CD8-positive, alpha-beta memory T cell (primary cell): ENCODE data around the gene HSDL1. TPM values are rescaled to one million over a fixed set of nuclear protein-coding genes. Genes with fewer than 3 reads are reported as not detected.

Experiments used
- CTCF ChIA-PET: fragments of 350-600 bp; sonication (Branson Sonifier 250); formaldehyde crosslinking; loops from one replicate; lab custom pipeline; 2021; ENCODE audit warnings: antibody characterized with exemption; lab: Charles Lee
- POLR2A ChIA-PET: fragments of 350-600 bp; sonication (Branson Sonifier 250); formaldehyde crosslinking; loops from one replicate; lab custom pipeline; 2021; ENCODE audit warnings: antibody characterized with exemption; lab: Charles Lee
- DNase-seq, 5 donors: peaks; one replicate each; pipeline versions ENCODE4 v3.0.0 to v3.0.0-alpha.2; 2020 to 2022; ENCODE audit warnings: mixed read lengths in 1 of 5
- H3K27ac ChIP-seq: one replicate; pipeline ENCODE4 v1.7.0; 2013; ENCODE audit warnings: low read depth, mild to moderate bottlenecking, low read length, moderate library complexity
- H3K27me3 ChIP-seq: 2 replicates; pipeline ENCODE4 v1.7.0; 2013; ENCODE audit warnings: low read length, mild to moderate bottlenecking; ENCODE audit not compliant: insufficient read depth, poor library complexity, severe bottlenecking
- H3K36me3 ChIP-seq: 2 replicates; pipeline ENCODE4 v1.7.0; 2013; ENCODE audit warnings: mild to moderate bottlenecking, low read length, moderate library complexity; ENCODE audit not compliant: insufficient read depth
- H3K4me1 ChIP-seq: 2 replicates; pipeline ENCODE4 v1.7.0; 2013; ENCODE audit warnings: mild to moderate bottlenecking, low read length, moderate library complexity; ENCODE audit not compliant: insufficient read depth
- H3K4me3 ChIP-seq: 2 replicates; pipeline ENCODE4 v1.7.0; 2013; ENCODE audit warnings: mild to moderate bottlenecking, low read length
- H3K9me3 ChIP-seq: 2 replicates; pipeline ENCODE4 v1.7.0; 2013; ENCODE audit warnings: mild to moderate bottlenecking, low read length
- H3K27ac Mint-ChIP-seq, 8 donors: one replicate each; pipeline ENCODE4 v1.8.0; 2020 to 2021; ENCODE audit warnings: mixed read lengths in 8 of 8, mild to moderate bottlenecking in 6 of 8, inconsistent platforms in 3 of 8, moderate library complexity in 3 of 8
- H3K27me3 Mint-ChIP-seq, 2 donors: one replicate each; pipeline ENCODE4 v1.8.0; 2020 to 2021; ENCODE audit warnings: mixed read lengths in 2 of 2, mild to moderate bottlenecking in 1 of 2, moderate library complexity in 1 of 2
- H3K36me3 Mint-ChIP-seq, 3 donors: one replicate each; pipeline ENCODE4 v1.8.0; 2020 to 2021; ENCODE audit warnings: mixed read lengths in 3 of 3, inconsistent platforms in 1 of 3, mild to moderate bottlenecking in 1 of 3
- H3K4me1 Mint-ChIP-seq, 3 donors: one replicate each; pipeline ENCODE4 v1.8.0; 2020 to 2021; ENCODE audit warnings: mixed read lengths in 3 of 3, inconsistent platforms in 1 of 3, mild to moderate bottlenecking in 1 of 3
- H3K4me3 Mint-ChIP-seq, 7 donors: one replicate each; pipeline ENCODE4 v1.8.0; 2020 to 2021; ENCODE audit warnings: mixed read lengths in 7 of 7, mild to moderate bottlenecking in 6 of 7, moderate library complexity in 4 of 7, inconsistent platforms in 2 of 7
- H3K9me3 Mint-ChIP-seq, 5 donors: one replicate each; pipeline ENCODE4 v1.8.0; 2020 to 2022; ENCODE audit warnings: mixed read lengths in 5 of 5, mild to moderate bottlenecking in 3 of 5, moderate library complexity in 2 of 5, inconsistent platforms in 1 of 5
- polyA plus RNA-seq: library from polyadenylated mRNA; unstranded; fragments of 300-500 nt; fragmentation: Illumina TruSeq; gene quantifications from one replicate; pipeline ENCODE4 v1.2.3, GENCODE V29; 2021
- total RNA-seq, 2 experiments: library from RNA; stranded (reverse); gene quantifications; one replicate each; pipeline ENCODE4 v1.2.3, GENCODE V29; 2021

HSDL1 gene
- total RNA-seq (10 to 100 TPM; 13.5 to 15.2 TPM), polyA plus RNA-seq (7.0 TPM)

DNA sequence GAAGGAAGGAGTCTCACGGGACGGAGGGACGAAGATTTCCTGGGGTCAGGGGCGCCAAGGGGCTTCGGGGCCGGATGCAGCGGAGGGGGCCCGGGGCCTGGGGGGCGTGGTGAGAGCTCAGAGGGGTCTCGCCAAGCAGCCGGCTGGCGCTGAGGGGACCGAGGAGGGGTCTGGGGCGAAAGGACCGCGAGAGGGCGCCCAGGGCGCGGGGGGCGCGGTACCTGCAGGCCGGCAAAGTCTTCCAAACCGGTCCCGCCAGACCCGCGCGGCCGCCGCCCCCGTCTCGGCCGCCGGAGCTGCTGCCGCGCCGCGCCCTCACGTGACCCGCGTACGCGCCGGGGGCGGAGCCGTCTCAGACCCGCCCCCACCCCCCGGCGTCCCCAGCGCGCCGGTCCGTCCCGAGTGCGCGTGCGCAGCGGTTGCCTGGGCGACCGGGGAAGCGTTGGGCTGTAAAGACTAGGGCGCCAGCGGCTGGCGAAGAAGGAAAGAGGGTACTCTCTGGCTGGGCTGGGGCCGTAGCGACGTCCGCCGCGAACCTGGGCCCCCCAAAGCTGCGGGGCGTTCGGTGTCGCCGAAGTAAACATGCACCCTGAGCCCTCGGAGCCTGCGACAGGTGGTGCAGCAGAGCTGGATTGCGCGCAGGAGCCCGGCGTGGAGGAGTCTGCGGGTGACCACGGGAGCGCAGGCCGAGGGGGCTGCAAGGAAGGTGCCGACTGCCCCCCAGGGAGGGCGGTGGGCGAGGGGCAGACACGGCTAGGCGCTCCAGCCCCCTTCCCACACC, at the start of gene HSDL1, which contains the start of gene DNAAF1:
TSS of gene HSDL1 (minus strand) at position 319 of the 781 bp plus-strand sequence. CDS start 13,856 bp downstream, outside the sequence.
TSS of gene DNAAF1 (plus strand) at position 450 of the 781 bp plus-strand sequence. CDS start at position 583, 133 bp downstream.
- Histone ChIP-seq H3K4me3 (peak within 1 kb of the TSS; percentile 77), H3K27ac (peak within 1 kb of the TSS; percentile 70), H3K36me3 (no peaks in the 10 kb centered on the region), H3K9me3 (no peaks in the 10 kb centered on the region), H3K27me3 (peaks cover 5% of the 10 kb centered on the region), H3K4me1 (peaks cover 15% of the 10 kb centered on the region)
- peak; percentile 91 to 95 (median 95) for DNase-seq
- H3K4me1 Mint-ChIP-seq: peaks cover 15 to 29% (median 21%) of the 10 kb centered on the region in 3 donors
- CTCF ChIA-PET: interaction anchor here (1.0 to 1.1 kb wide), 2 partner anchors 11 to 28 kb away, joined by 5 to 6 read pairs; partner anchors contain the start of gene MBTPS1
- peaks cover 0 to 13% of the 10 kb centered on the region in 2 donors for H3K27me3 Mint-ChIP-seq
- H3K4me3 Mint-ChIP-seq: peak within 1 kb of the TSS; percentile 90 to 98 (median 95)
- H3K9me3 Mint-ChIP-seq: no peaks in the 10 kb centered on the region
- POLR2A ChIA-PET: interaction anchor here (0.6 to 2.8 kb wide), 2 partner anchors 29 to 316 kb away, joined by 3 to 24 read pairs; partner anchors contain the start of gene MBTPS1
- peak within 1 kb of the TSS; percentile 84 to 97 (median 90) for H3K27ac Mint-ChIP-seq
- H3K36me3 Mint-ChIP-seq: peaks cover 0 to 5% (median 0%) of the 10 kb centered on the region in 3 donors

- POLR2A ChIA-PET: no interaction called here
- H3K4me1 ChIP-seq: peaks cover 13% of the 10 kb centered on the region
- Mint-ChIP-seq H3K36me3 (no peaks in the 10 kb centered on the region), H3K4me3 (peak overlapping the region in 4 of 7 donors; percentile 50 to 60 (median 54)), H3K27me3 (peaks cover 0 to 4% of the 10 kb centered on the region in 2 donors), H3K9me3 (no peaks in the 10 kb centered on the region), H3K4me1 (peaks cover 13 to 20% (median 16%) of the 10 kb centered on the region in 3 donors), H3K27ac (peak overlapping the region in 4 of 8 donors; percentile 34 to 72 (median 46))
- no peak for DNase-seq
- H3K9me3 ChIP-seq: no peaks in the 10 kb centered on the region
- no peak overlapping the region for H3K27ac ChIP-seq
- H3K27me3 ChIP-seq: no peaks in the 10 kb centered on the region
- no peaks in the 10 kb centered on the region for H3K36me3 ChIP-seq
- H3K4me3 ChIP-seq: no peak overlapping the region
- CTCF ChIA-PET: no interaction called here
These were observed 49.0 kb upstream of the HSDL1 start for GRCh38 chr16:84194018-84194417.

GRCh38 chr16:84193480-84193879, 48.5 kb upstream of the HSDL1 start:
- ChIA-PET CTCF (no interaction called here), POLR2A (no interaction called here)
- Mint-ChIP-seq H3K36me3 (no peaks in the 10 kb centered on the region), H3K27me3 (peaks cover 0 to 4% of the 10 kb centered on the region in 2 donors), H3K4me3 (peak overlapping the region in 3 of 7 donors; percentile 50 to 60 (median 55)), H3K4me1 (peaks cover 13 to 20% (median 16%) of the 10 kb centered on the region in 3 donors), H3K9me3 (no peaks in the 10 kb centered on the region), H3K27ac (peak overlapping the region in 2 of 8 donors; percentile 12 to 34)
- peak in 1 of 5 donors; percentile 29 for DNase-seq
- H3K36me3 ChIP-seq: no peaks in the 10 kb centered on the region
- H3K9me3 ChIP-seq: no peaks in the 10 kb centered on the region
- H3K4me1 ChIP-seq: peaks cover 13% of the 10 kb centered on the region
- H3K4me3 ChIP-seq: no peak overlapping the region
- no peak overlapping the region for H3K27ac ChIP-seq
- H3K27me3 ChIP-seq: no peaks in the 10 kb centered on the region

GRCh38 chr16:84191466-84191865, 46.5 kb upstream of the HSDL1 start:
- Histone ChIP-seq H3K36me3 (no peaks in the 10 kb centered on the region), H3K27me3 (no peaks in the 10 kb centered on the region), H3K4me3 (no peak overlapping the region), H3K4me1 (peaks cover 14% of the 10 kb centered on the region), H3K27ac (no peak overlapping the region), H3K9me3 (no peaks in the 10 kb centered on the region)
- no peaks in the 10 kb centered on the region for H3K9me3 Mint-ChIP-seq
- no peak for DNase-seq
- POLR2A ChIA-PET: no interaction called here
- H3K27ac Mint-ChIP-seq: no peak overlapping the region
- H3K4me3 Mint-ChIP-seq: no peak overlapping the region
- no peaks in the 10 kb centered on the region for H3K27me3 Mint-ChIP-seq
- CTCF ChIA-PET: no interaction called here
- peaks cover 16 to 26% (median 16%) of the 10 kb centered on the region in 3 donors for H3K4me1 Mint-ChIP-seq
- H3K36me3 Mint-ChIP-seq: peaks cover 0 to 4% (median 0%) of the 10 kb centered on the region in 3 donors

GRCh38 chr16:84190731-84191388, 45.9 kb upstream of the HSDL1 start, which contains the start of gene ADAD2:
ADAD2 (plus strand) TSS chr16:84191157; CDS start chr16:84191231, 74 bp downstream.
- Mint-ChIP-seq H3K36me3 (peaks cover 0 to 4% (median 0%) of the 10 kb centered on the region in 3 donors), H3K4me3 (peak within 1 kb of the TSS in 1 of 7 donors; percentile 16), H3K27me3 (no peaks in the 10 kb centered on the region), H3K27ac (no peak within 1 kb of the TSS), H3K4me1 (peaks cover 21 to 31% (median 21%) of the 10 kb centered on the region in 3 donors), H3K9me3 (no peaks in the 10 kb centered on the region)
- H3K4me1 ChIP-seq: peaks cover 20% of the 10 kb centered on the region
- CTCF ChIA-PET: no interaction called here
- no peaks in the 10 kb centered on the region for H3K36me3 ChIP-seq
- POLR2A ChIA-PET: no interaction called here
- H3K27ac ChIP-seq: no peak within 1 kb of the TSS
- H3K9me3 ChIP-seq: no peaks in the 10 kb centered on the region
- H3K4me3 ChIP-seq: no peak within 1 kb of the TSS
- H3K27me3 ChIP-seq: no peaks in the 10 kb centered on the region
- DNase-seq: no peak

- H3K9me3 Mint-ChIP-seq: no peaks in the 10 kb centered on the region
- Histone ChIP-seq H3K4me3 (peak within 1 kb of the TSS; percentile 99), H3K36me3 (peaks cover 9% of the 10 kb centered on the region), H3K4me1 (peaks cover 14% of the 10 kb centered on the region), H3K27ac (peak within 1 kb of the TSS; percentile 90), H3K27me3 (no peaks in the 10 kb centered on the region), H3K9me3 (no peaks in the 10 kb centered on the region)
- H3K4me1 Mint-ChIP-seq: peaks cover 21 to 29% (median 23%) of the 10 kb centered on the region in 3 donors
- DNase-seq: peak; percentile 83 to 92 (median 86)
- CTCF ChIA-PET: interaction anchor here (0.6 to 2.3 kb wide), 28 partner anchors 9 to 319 kb away, joined by 3 to 54 read pairs (median 5); partner anchors contain the start of genes MBTPS1 and OSGIN1
- H3K27ac Mint-ChIP-seq: peak within 1 kb of the TSS; percentile 86 to 97 (median 94)
- POLR2A ChIA-PET: interaction anchor here (1.8 kb wide), 1 partner anchor 70 kb away, joined by 13 read pairs; the partner anchor contains the start of gene MBTPS1
- peaks cover 0 to 39% (median 3%) of the 10 kb centered on the region in 3 donors for H3K36me3 Mint-ChIP-seq
- H3K27me3 Mint-ChIP-seq: no peaks in the 10 kb centered on the region
- peak within 1 kb of the TSS; percentile 90 to 99 (median 96) for H3K4me3 Mint-ChIP-seq
These were observed 41.9 kb upstream of the HSDL1 start, which contains the start of gene TAF1C for GRCh38 chr16:84186685-84187437. TAF1C (minus strand) TSS chr16:84187057; CDS start chr16:84184988, 2,069 bp downstream.

DNA sequence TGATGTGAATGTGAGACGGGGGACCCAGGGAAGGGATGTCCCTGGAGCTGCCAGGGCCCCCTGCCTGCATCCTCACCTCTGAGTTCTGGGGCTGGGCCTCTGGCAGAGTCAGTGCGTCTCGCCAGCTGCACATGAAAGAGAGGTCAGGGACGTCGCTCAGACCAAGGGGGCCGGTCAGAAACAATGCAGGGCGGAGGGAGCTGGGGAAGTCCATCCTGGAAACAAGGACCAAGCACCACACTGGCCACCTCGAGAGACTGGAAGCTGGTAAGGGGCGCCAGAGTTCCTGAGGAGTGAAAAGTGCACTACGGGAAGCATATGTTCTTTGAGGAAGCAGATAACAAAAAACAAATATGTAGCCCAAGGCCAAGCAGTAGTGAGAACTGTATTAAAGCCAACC, 39.8 kb upstream of the HSDL1 start:
- H3K27me3 ChIP-seq: no peaks in the 10 kb centered on the region
- CTCF ChIA-PET: no interaction called here
- peaks cover 9% of the 10 kb centered on the region for H3K36me3 ChIP-seq

More for the DNA sequence above, 39.8 kb upstream of the HSDL1 start:
- Mint-ChIP-seq H3K27ac (peak overlapping the region in 5 of 8 donors; percentile 28 to 79 (median 33)), H3K4me1 (peaks cover 21 to 29% (median 23%) of the 10 kb centered on the region in 3 donors), H3K36me3 (peaks cover 0 to 55% (median 3%) of the 10 kb centered on the region in 3 donors), H3K27me3 (no peaks in the 10 kb centered on the region), H3K9me3 (no peaks in the 10 kb centered on the region), H3K4me3 (peak overlapping the region; percentile 86 to 99 (median 93))
- Histone ChIP-seq H3K4me1 (peaks cover 14% of the 10 kb centered on the region), H3K27ac (no peak overlapping the region), H3K9me3 (no peaks in the 10 kb centered on the region), H3K4me3 (no peak overlapping the region)
- DNase-seq: no peak
- POLR2A ChIA-PET: no interaction called here
